HCT116 (cell line): ENCODE data around the gene OR6B1.

Experiments used
- CTCF ChIP-seq, 3 experiments: fragments of 200-600 bp in 1 of 3; sonication (generic) in 1 of 3; IDR thresholded peaks in 2 of 3; conservative IDR thresholded peaks in 1 of 3; 2 replicates each; pipeline ENCODE4 v1.5.1; 2012 to 2017; ENCODE audit warnings: low read depth in 2 of 3, low read length in 2 of 3, antibody characterized with exemption in 1 of 3, borderline replicate concordance in 1 of 3, control low read depth in 1 of 3, mild to moderate bottlenecking in 1 of 3, mixed read lengths in 1 of 3, mixed run types in 1 of 3, moderate library complexity in 1 of 3; ENCODE audit not compliant: insufficient read depth in 1 of 3
- EZH2 ChIP-seq: fragments of 200-600 bp; sonication (generic); IDR thresholded peaks from 2 replicates; pipeline ENCODE4 v1.6.1; 2017; ENCODE audit warnings: antibody characterized with exemption, mixed run types
- POLR2A ChIP-seq: IDR thresholded peaks from 2 replicates; pipeline ENCODE4 v1.7.0; 2011; ENCODE audit warnings: borderline replicate concordance; ENCODE audit not compliant: insufficient read depth, insufficient read length; ENCODE audit errors: extremely low read depth
- POLR2AphosphoS5 ChIP-seq: IDR thresholded peaks from 2 replicates; pipeline ENCODE4 v1.6.1; 2011; ENCODE audit warnings: mild to moderate bottlenecking, low read depth, low read length, moderate library complexity
- RAD21 ChIP-seq: IDR thresholded peaks from 2 replicates; pipeline ENCODE4 v1.6.1; 2012; ENCODE audit warnings: low read depth, mild to moderate bottlenecking
- REST ChIP-seq: IDR thresholded peaks from 2 replicates; pipeline ENCODE4 v1.6.1; 2012; ENCODE audit warnings: low read depth
- TCF7L2 ChIP-seq: IDR thresholded peaks from 2 replicates; pipeline ENCODE4 v1.7.0; 2011; ENCODE audit warnings: borderline replicate concordance, inconsistent platforms; ENCODE audit not compliant: insufficient read depth, insufficient read length; ENCODE audit errors: extremely low read depth
- YY1 ChIP-seq: IDR thresholded peaks from 2 replicates; pipeline ENCODE4 v1.6.1; 2011; ENCODE audit warnings: low read length, low read depth, moderate library complexity, mild to moderate bottlenecking; ENCODE audit not compliant: insufficient replicate concordance; ENCODE audit errors: extremely low read depth
- TF ChIP-seq, protein P1 (sequence below): IDR thresholded peaks from 2 replicates; pipeline ENCODE4 v1.6.1; 2012

- TF ChIP-seq REST = no peak
- no peak for TF ChIP-seq EZH2
- no peak for TF ChIP-seq POLR2AphosphoS5
- TF ChIP-seq TCF7L2 = no peak
- no peak for TF ChIP-seq CTCF (IDR thresholded peaks at IDR 0.05 in 2 of 3, conservative IDR thresholded peaks at IDR 0.05 in 1 of 3; ENCODE audit: borderline replicate concordance in 1 of 3, insufficient read depth in 1 of 3, low read depth in 2 of 3, low read length in 2 of 3)
- TF ChIP-seq RAD21 = no peak
- TF ChIP-seq, protein P1, sequence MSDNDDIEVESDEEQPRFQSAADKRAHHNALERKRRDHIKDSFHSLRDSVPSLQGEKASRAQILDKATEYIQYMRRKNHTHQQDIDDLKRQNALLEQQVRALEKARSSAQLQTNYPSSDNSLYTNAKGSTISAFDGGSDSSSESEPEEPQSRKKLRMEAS = no peak
- no peak for TF ChIP-seq POLR2A
- TF ChIP-seq YY1 = no peak
Measured at GRCh38 chr7:143993924-143994323, 6.2 kb upstream of the OR6B1 start.
